ENCODE results near the gene ALKBH1.

ALKBH1 gene

GRCh38 chr14:77709412-77709811 lies 1.6 kb upstream of the ALKBH1 start:
- Histone ChIP-seq H4K20me1 (ENCODE audit: insufficient read depth, low read length) (no peaks in the 10 kb centered on the region), H3F3A (ENCODE audit: insufficient read depth, low read length) (no peaks in the 10 kb centered on the region; the same call in 1 of the 2 replicates), H2AFZ (ENCODE audit: low read length) (no peak overlapping the region), H3K79me2 (ENCODE audit: low read length) (peaks cover 64% of the 10 kb centered on the region), H3K9ac (ENCODE audit: low read length) (no peak overlapping the region), H3K4me2 (ENCODE audit: low read depth, low read length) (peak overlapping the region; percentile 69; the same call in 1 of the 2 replicates), H3K4me3 (ENCODE audit: low read length) (peak overlapping the region; percentile 90; the same call in 1 of the 2 replicates), H3K9me3 (replicated peaks; ENCODE audit: insufficient read depth, low read length) (no peaks in the 10 kb centered on the region), H3K4me1 (ENCODE audit: low read length) (peaks cover 8% of the 10 kb centered on the region; the same call in 1 of the 2 replicates), H3K27me3 (replicated peaks; ENCODE audit: insufficient read depth, low read length) (no peaks in the 10 kb centered on the region), H3K36me3 (replicated peaks; ENCODE audit: insufficient read depth, low read length) (no peaks in the 10 kb centered on the region), H3K27ac (ENCODE audit: low read length) (no peak overlapping the region), H3K9me2 (replicated peaks; ENCODE audit: insufficient read depth, low read length) (no peaks in the 10 kb centered on the region)
- no peak for TF ChIP-seq EZH2 (optimal IDR thresholded peaks at IDR 0.05; ENCODE audit: low read depth, low read length)
- no peak for TF ChIP-seq CTCF (IDR thresholded peaks at IDR 0.05; ENCODE audit: low read length)
- TF ChIP-seq EZH2phosphoT487 (IDR thresholded peaks at IDR 0.05; ENCODE audit: low read length) = no peak
- DNase-seq = no peak

- Histone ChIP-seq H3K79me2 (ENCODE audit: low read length) (peaks cover 60% of the 10 kb centered on the region), H3K9me3 (replicated peaks; ENCODE audit: insufficient read depth, low read length) (no peaks in the 10 kb centered on the region), H3K27me3 (replicated peaks; ENCODE audit: insufficient read depth, low read length) (no peaks in the 10 kb centered on the region), H3F3A (ENCODE audit: insufficient read depth, low read length) (no peaks in the 10 kb centered on the region; the same call in 1 of the 2 replicates), H3K9me2 (replicated peaks; ENCODE audit: insufficient read depth, low read length) (no peaks in the 10 kb centered on the region), H3K27ac (ENCODE audit: low read length) (no peak overlapping the region), H3K36me3 (replicated peaks; ENCODE audit: insufficient read depth, low read length) (no peaks in the 10 kb centered on the region), H3K4me1 (ENCODE audit: low read length) (peaks cover 8% of the 10 kb centered on the region; the same call in 1 of the 2 replicates), H4K20me1 (ENCODE audit: insufficient read depth, low read length) (no peaks in the 10 kb centered on the region), H3K4me3 (ENCODE audit: low read length) (peak overlapping the region; percentile 90), H3K9ac (ENCODE audit: low read length) (peak overlapping the region; percentile 74; the same call in 1 of the 2 replicates), H3K4me2 (ENCODE audit: low read depth, low read length) (peak overlapping the region; percentile 69), H2AFZ (ENCODE audit: low read length) (no peak overlapping the region)
- TF ChIP-seq EZH2 (optimal IDR thresholded peaks at IDR 0.05; ENCODE audit: low read depth, low read length) = no peak
- TF ChIP-seq CTCF (IDR thresholded peaks at IDR 0.05; ENCODE audit: low read length) = no peak
- no peak for TF ChIP-seq EZH2phosphoT487 (IDR thresholded peaks at IDR 0.05; ENCODE audit: low read length)
- no peak for DNase-seq
Measured at GRCh38 chr14:77708749-77709148, 926 bp upstream of the ALKBH1 start.

GRCh38 chr14:77707355-77707723 lies 484 bp downstream of the ALKBH1 start:
- Histone ChIP-seq H3K9me2 (replicated peaks; ENCODE audit: insufficient read depth, low read length) (no peaks in the 10 kb centered on the region), H3K4me1 (ENCODE audit: low read length) (peaks cover 8% of the 10 kb centered on the region; the same call in 1 of the 2 replicates), H3K27me3 (replicated peaks; ENCODE audit: insufficient read depth, low read length) (no peaks in the 10 kb centered on the region), H3K9me3 (replicated peaks; ENCODE audit: insufficient read depth, low read length) (no peaks in the 10 kb centered on the region), H3K9ac (ENCODE audit: low read length) (peak overlapping the region; percentile 74; the same call in 1 of the 2 replicates), H3K4me2 (ENCODE audit: low read depth, low read length) (peak overlapping the region; percentile 72), H4K20me1 (ENCODE audit: insufficient read depth, low read length) (no peaks in the 10 kb centered on the region), H3F3A (ENCODE audit: insufficient read depth, low read length) (no peaks in the 10 kb centered on the region; the same call in 1 of the 2 replicates), H3K27ac (ENCODE audit: low read length) (no peak overlapping the region), H3K4me3 (ENCODE audit: low read length) (peak overlapping the region; percentile 90), H2AFZ (ENCODE audit: low read length) (peak overlapping the region; percentile 92), H3K36me3 (replicated peaks; ENCODE audit: insufficient read depth, low read length) (no peaks in the 10 kb centered on the region), H3K79me2 (ENCODE audit: low read length) (peaks cover 57% of the 10 kb centered on the region)
- TF ChIP-seq CTCF (IDR thresholded peaks at IDR 0.05; ENCODE audit: low read length) = 0 out of 2 replicates have a peak, but pooled peaks have one; percentile 8
- TF ChIP-seq EZH2 (optimal IDR thresholded peaks at IDR 0.05; ENCODE audit: low read depth, low read length) = no peak
- no peak for DNase-seq

Measured in MM.1S (cell line).